ENCODE results near the gene SPOCK2. TPM values are rescaled to one million over a fixed set of nuclear protein-coding genes. Genes with fewer than 3 reads are reported as not detected.

The SPOCK2 gene
- total RNA-seq, 4 donors from 2014 or later = 2.6 to 8.1 (median 5.0) TPM

DNA sequence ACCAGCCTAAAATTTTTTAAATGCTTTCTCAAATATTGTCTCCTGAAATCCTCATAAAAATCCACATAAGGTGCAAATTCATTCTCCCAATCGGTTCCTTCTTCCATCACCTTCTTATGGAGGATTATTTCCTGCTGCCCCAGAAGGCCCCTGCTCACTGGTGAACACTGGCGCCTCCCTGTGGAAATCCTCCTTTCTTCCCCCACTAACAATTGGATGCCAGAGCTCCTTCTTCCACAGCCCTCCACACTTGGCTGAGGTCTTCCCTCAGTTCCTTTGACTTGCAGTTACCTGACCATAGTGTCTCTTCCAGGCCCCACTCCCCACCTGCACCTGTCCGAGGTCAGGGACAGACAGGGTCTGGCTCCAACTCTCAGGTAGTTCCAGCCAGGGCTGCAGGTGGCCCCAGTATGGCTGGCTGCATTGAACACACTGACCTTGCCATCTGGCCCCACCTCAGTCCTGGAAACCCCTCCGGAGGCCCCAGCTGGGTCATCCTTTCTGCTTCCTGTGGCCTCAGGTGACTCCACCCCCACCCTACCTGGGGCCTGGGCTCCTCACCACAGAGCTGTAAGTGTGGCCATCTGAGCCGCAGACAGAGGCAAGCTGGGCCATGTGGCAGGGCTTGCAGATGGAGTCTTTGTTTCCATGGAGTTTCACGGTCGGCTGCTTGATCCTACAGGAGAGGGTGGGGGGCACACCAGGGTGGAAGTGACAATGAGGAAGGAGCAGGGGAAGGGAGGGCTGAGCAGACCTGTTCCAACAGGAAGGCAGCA lies 18.4 kb downstream of the SPOCK2 start:
- Histone ChIP-seq H3K36me3 (no peaks in the 10 kb centered on the region), H3K27ac (no peak overlapping the region), H3K9me3 (no peaks in the 10 kb centered on the region), H3K4me1 (peaks cover 0 to 9% (median 0%) of the 10 kb centered on the region in 3 donors), H3K27me3 (no peaks in the 10 kb centered on the region), H3K4me3 (no peak overlapping the region)
- intact Hi-C loops (cut with DNase I) = no loop called here
- WGBS, 2 donors = 75 to 86% methylated on average over 5 of the region's 7 CpGs
- DNase-seq = no peak
- no peak for TF ChIP-seq POLR2A (IDR thresholded peaks at IDR 0.05)
- TF ChIP-seq, protein P1, sequence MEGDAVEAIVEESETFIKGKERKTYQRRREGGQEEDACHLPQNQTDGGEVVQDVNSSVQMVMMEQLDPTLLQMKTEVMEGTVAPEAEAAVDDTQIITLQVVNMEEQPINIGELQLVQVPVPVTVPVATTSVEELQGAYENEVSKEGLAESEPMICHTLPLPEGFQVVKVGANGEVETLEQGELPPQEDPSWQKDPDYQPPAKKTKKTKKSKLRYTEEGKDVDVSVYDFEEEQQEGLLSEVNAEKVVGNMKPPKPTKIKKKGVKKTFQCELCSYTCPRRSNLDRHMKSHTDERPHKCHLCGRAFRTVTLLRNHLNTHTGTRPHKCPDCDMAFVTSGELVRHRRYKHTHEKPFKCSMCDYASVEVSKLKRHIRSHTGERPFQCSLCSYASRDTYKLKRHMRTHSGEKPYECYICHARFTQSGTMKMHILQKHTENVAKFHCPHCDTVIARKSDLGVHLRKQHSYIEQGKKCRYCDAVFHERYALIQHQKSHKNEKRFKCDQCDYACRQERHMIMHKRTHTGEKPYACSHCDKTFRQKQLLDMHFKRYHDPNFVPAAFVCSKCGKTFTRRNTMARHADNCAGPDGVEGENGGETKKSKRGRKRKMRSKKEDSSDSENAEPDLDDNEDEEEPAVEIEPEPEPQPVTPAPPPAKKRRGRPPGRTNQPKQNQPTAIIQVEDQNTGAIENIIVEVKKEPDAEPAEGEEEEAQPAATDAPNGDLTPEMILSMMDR (IDR thresholded peaks at IDR 0.05) = peak in 1 of 6 experiments; percentile 27

DNA sequence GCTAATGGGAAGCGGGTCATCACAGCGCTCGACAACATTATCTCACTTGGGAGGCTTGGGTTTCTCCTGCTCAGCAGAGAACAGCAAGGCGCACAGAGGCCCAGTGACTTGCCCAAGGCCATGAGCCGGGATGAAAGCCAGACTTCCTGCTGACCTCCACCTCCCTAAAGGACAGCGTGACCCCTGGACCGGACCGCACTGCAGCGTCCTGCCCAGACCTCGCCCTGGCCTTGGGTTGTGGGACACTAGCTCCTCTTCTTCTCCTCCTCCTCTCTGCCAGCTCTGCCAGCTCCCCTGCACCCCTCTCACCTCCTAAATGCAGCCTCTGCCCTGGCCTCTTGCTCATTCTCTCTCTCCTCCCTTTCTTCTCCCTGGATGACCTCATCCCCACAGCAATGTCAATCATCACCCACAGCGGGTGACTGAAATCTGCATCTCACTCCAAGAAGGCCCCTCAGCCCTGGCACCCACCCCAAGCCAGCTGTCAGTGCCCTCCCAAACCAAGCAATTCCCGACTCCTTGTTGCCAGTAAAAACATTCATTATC lies 19.4 kb downstream of the SPOCK2 start:
- H3K4me3 ChIP-seq = no peak overlapping the region
- no peak overlapping the region for H3K27ac ChIP-seq
- peaks cover 0 to 9% (median 0%) of the 10 kb centered on the region in 3 donors for H3K4me1 ChIP-seq
- intact Hi-C loops (cut with DNase I) = no loop called here
- H3K9me3 ChIP-seq = no peaks in the 10 kb centered on the region
- 75 to 80% methylated on average over 10 to 11 of the region's 12 CpGs for WGBS, 2 donors
- no peak for DNase-seq
- no peaks in the 10 kb centered on the region for H3K27me3 ChIP-seq
- no peak for TF ChIP-seq POLR2A (IDR thresholded peaks at IDR 0.05)
- TF ChIP-seq, protein P1 (IDR thresholded peaks at IDR 0.05) = no peak
- H3K36me3 ChIP-seq = no peaks in the 10 kb centered on the region

DNA sequence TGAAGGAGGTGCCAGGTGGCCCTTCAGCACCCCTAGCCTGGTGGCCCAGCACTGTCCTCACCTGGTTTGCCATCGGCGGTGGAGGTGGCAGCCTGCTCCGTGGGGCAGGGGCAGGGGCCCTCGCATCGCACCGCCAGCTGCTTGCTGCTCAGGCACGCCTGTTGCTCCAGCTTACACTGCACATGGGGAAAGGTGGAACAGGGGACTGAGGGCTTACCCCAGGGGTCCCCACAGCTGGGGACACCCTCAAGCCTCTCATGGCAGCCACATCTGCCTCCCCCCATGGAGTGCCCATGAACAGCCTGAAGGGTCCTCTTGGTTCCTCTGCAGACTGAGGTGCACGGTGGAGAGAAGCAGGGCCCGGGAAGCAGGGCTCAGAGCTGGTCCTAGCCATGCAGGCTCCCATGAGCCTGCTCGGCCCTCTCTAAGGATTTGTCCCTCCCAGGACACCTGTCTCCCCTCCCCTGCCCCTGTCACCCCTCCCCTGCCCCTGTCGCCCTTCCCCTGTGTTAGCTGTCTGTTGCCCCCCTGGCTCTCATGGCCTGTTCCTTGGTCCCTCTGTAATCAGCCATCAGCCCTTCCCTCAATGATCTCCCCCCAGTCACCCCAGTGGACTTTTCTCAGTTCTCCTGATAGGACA lies 20.1 kb downstream of the SPOCK2 start:
- intact Hi-C loops (cut with DNase I) = no loop called here
- TF ChIP-seq, protein P1 (IDR thresholded peaks at IDR 0.05) = no peak
- TF ChIP-seq POLR2A (IDR thresholded peaks at IDR 0.05) = no peak
- no peak overlapping the region for H3K4me3 ChIP-seq
- no peak for DNase-seq
- no peaks in the 10 kb centered on the region for H3K27me3 ChIP-seq
- no peaks in the 10 kb centered on the region for H3K36me3 ChIP-seq
- 83 to 89% methylated on average over 4 of the region's 11 CpGs for WGBS, 2 donors
- no peak overlapping the region for H3K27ac ChIP-seq
- no peaks in the 10 kb centered on the region for H3K9me3 ChIP-seq
- peaks cover 0 to 9% (median 0%) of the 10 kb centered on the region in 3 donors for H3K4me1 ChIP-seq

DNA sequence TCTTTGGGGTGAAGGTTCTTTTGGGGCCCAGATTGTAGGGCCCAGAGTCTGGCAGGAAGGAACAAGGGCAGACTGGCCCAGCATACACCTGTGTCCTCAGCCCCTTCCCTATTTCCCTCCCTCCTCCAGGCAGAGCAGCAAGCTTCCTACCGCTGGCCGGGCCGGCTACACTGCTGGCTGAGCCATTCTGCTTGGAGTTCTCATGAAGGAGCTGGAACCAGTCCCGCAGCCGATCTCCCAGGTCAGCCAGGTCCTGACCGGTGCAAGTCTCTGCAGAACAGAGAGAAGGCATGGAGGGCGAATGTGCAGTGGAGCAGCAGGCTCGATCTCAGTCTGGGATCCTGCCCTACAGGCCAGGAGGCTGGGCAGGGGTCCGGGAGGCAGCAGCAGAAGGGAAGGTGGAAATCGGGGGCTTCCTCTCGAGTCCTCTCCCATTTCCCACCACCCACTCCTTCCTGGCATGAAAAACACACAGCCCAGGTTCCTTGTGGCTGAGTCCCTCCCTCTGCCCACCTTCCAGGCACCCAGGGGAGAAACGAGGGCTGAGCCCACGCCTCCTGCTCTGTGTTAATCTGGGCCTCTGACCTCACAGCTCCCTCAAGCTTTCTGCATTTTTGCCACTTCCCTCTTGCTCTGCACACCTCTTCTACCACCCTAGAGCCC lies 20.8 kb downstream of the SPOCK2 start:
- Histone ChIP-seq H3K36me3 (no peaks in the 10 kb centered on the region), H3K4me1 (peaks cover 0 to 9% (median 0%) of the 10 kb centered on the region in 3 donors), H3K4me3 (no peak overlapping the region), H3K27ac (no peak overlapping the region), H3K27me3 (no peaks in the 10 kb centered on the region), H3K9me3 (no peaks in the 10 kb centered on the region)
- intact Hi-C loops (cut with DNase I) = no loop called here
- no peak for TF ChIP-seq POLR2A (IDR thresholded peaks at IDR 0.05)
- TF ChIP-seq, protein P1 (IDR thresholded peaks at IDR 0.05) = no peak
- 71 to 78% methylated on average over 10 to 12 of the region's 13 CpGs for WGBS, 2 donors
- DNase-seq = no peak
